Measurements from ENCODE around the gene STAT3. TPM values are rescaled to one million over a fixed set of nuclear protein-coding genes. Genes with fewer than 3 reads are reported as not detected.

STAT3 gene
- total and polyA plus RNA-seq, 9 of the 15 experiments (the other 6 are each of a cell fraction or from before 2014, with no cell fraction given) = 90.0 to 179 (median 114) TPM

GRCh38 chr17:42386777-42387657 lies 1.2 kb downstream of the STAT3 start (continued):
- TF ChIP-seq SIN3A (IDR thresholded peaks at IDR 0.05; ENCODE audit: borderline replicate concordance in 2 of 2, control insufficient read depth in 1 of 2, low read depth in 2 of 2, low read length in 2 of 2) (peak in 1 of 2 experiments; percentile 88; a peak in 1 of 4 replicates), U2AF2 (optimal IDR thresholded peaks at IDR 0.05; ENCODE audit: low read depth, low read length) (no peak), ZNF384 (IDR thresholded peaks at IDR 0.05; ENCODE audit: low read depth, low read length) (no peak), PKNOX1 (IDR thresholded peaks at IDR 0.05) (no peak), NFIX (CRISPR knock-in tag; IDR thresholded peaks at IDR 0.05; ENCODE audit: low read depth) (no peak), NFIC (IDR thresholded peaks at IDR 0.05) (peak; percentile 70), ZNF407 (IDR thresholded peaks at IDR 0.05; ENCODE audit: low read depth) (no peak), ZFX (CRISPR knock-in tag; IDR thresholded peaks at IDR 0.05) (no peak), SAP30 (IDR thresholded peaks at IDR 0.05; ENCODE audit: borderline replicate concordance, insufficient read depth, low read depth, low read length, poor library complexity, severe bottlenecking) (no peak), EGR1 (conservative IDR thresholded peaks at IDR 0.05) (no peak), ZNF76 (CRISPR knock-in tag; IDR thresholded peaks at IDR 0.05; ENCODE audit: borderline replicate concordance) (no peak), PYGO2 (tag; IDR thresholded peaks at IDR 0.05) (no peak), MEF2D (tag; conservative IDR thresholded peaks at IDR 0.05; ENCODE audit: low read depth) (no peak), ETV5 (CRISPR knock-in tag; IDR thresholded peaks at IDR 0.05; ENCODE audit: low read depth) (no peak), E2F4 (CRISPR knock-in tag; IDR thresholded peaks at IDR 0.05; ENCODE audit: low read depth) (no peak), NFE2L1 (tag; IDR thresholded peaks at IDR 0.05; ENCODE audit: borderline replicate concordance, low read depth) (no peak)
